ENCODE results near the gene PDCD10. TPM values are rescaled to one million over a fixed set of nuclear protein-coding genes. Genes with fewer than 3 reads are reported as not detected.

The PDCD10 gene
- polyA plus RNA-seq, 1 of the 3 experiments (the other 2 are of a cell fraction): 29.0 TPM

DNA sequence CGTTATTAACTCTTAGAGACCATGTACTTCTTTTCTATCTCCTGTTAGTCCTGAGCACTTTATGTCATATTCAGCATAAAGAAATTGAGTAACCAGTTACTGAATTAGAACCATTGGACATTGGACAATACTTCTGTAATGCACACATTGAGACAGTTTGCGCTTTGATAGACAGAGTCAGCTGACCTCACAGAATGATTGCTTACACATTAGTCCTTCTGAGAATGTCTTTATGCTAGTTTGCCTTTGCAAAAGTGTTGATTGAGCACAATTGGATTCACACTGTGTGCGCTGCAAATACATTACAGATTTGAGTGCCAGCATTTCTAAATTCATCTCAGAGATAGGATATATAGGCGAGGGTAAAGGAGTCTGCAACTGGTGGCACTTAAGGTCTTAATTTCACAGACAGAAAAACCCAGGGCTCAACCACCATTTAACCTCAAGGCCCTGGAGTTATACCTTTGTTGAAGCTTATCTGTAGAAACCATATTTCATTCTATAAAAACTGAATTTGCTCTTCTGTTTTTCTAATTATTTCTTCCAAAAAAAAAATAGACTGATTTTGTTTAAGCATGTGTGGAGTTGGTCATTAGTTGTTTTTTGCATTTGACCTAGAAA is 4.6 kb upstream of the PDCD10 start:
- ChIA-PET CTCF (interaction anchor here (1.4 to 3.8 kb wide), 3 partner anchors 11 to 48 kb away, joined by 3 to 19 read pairs (median 15); no protein-coding TSS in a partner anchor), POLR2A (no interaction called here)

More for the DNA sequence above, 4.6 kb upstream of the PDCD10 start:
- Histone ChIP-seq H2AFZ (ENCODE audit: low read depth) (no peak overlapping the region), H4K20me1 (ENCODE audit: insufficient read depth) (no peaks in the 10 kb centered on the region), H3K79me2 (ENCODE audit: insufficient read depth) (peaks cover 2% of the 10 kb centered on the region; the same call in 1 of the 2 replicates), H3K36me3 (replicated peaks in 1 of 2; ENCODE audit: control insufficient read depth in 1 of 2, insufficient read depth in 2 of 2, low read length in 1 of 2) (no peaks in the 10 kb centered on the region), H3F3A (replicated peaks; ENCODE audit: insufficient read depth) (no peaks in the 10 kb centered on the region), H3K4me2 (no peak overlapping the region), H3K9me3 (no peaks in the 10 kb centered on the region), H3K27ac (ENCODE audit: low read depth in 2 of 2, low read length in 1 of 2) (no peak overlapping the region), H3K27me3 (ENCODE audit: insufficient read depth) (no peaks in the 10 kb centered on the region), H3K4me3 (ENCODE audit: low read depth in 2 of 2, low read length in 1 of 2) (no peak overlapping the region), H3K4me1 (ENCODE audit: control insufficient read depth in 1 of 2, insufficient read depth in 2 of 2, low read depth in 1 of 2, low read length in 1 of 2) (no peaks in the 10 kb centered on the region; a peak in 1 of 4 replicates), H3K9me2 (no peaks in the 10 kb centered on the region), H3K9ac (no peak overlapping the region)
- no peak for DNase-seq
- 94% methylated on average over 4 of the region's 4 CpGs for WGBS (ENCODE audit: low lambda C conversion rate)
- TF ChIP-seq, protein P1, sequence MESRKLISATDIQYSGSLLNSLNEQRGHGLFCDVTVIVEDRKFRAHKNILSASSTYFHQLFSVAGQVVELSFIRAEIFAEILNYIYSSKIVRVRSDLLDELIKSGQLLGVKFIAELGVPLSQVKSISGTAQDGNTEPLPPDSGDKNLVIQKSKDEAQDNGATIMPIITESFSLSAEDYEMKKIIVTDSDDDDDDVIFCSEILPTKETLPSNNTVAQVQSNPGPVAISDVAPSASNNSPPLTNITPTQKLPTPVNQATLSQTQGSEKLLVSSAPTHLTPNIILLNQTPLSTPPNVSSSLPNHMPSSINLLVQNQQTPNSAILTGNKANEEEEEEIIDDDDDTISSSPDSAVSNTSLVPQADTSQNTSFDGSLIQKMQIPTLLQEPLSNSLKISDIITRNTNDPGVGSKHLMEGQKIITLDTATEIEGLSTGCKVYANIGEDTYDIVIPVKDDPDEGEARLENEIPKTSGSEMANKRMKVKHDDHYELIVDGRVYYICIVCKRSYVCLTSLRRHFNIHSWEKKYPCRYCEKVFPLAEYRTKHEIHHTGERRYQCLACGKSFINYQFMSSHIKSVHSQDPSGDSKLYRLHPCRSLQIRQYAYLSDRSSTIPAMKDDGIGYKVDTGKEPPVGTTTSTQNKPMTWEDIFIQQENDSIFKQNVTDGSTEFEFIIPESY (IDR thresholded peaks at IDR 0.05; ENCODE audit: borderline replicate concordance, low read depth): no peak
- TF ChIP-seq RCOR1 (IDR thresholded peaks at IDR 0.05; ENCODE audit: low read length): no peak
- no peak for TF ChIP-seq NFIC (IDR thresholded peaks at IDR 0.05; ENCODE audit: borderline replicate concordance)
- TF ChIP-seq GABPA (IDR thresholded peaks at IDR 0.05; ENCODE audit: low read depth): no peak
- no peak for TF ChIP-seq SIN3A (IDR thresholded peaks at IDR 0.05; ENCODE audit: borderline replicate concordance, low read depth, low read length)
- TF ChIP-seq RFX5 (IDR thresholded peaks at IDR 0.05; ENCODE audit: low read length): no peak
- no peak for TF ChIP-seq TCF12 (IDR thresholded peaks at IDR 0.05)
- TF ChIP-seq CHD2 (IDR thresholded peaks at IDR 0.05; ENCODE audit: low read length, partially characterized antibody): no peak
- no peak for TF ChIP-seq RXRA (IDR thresholded peaks at IDR 0.05; ENCODE audit: borderline replicate concordance, low read depth)
- no peak for TF ChIP-seq FOXM1 (IDR thresholded peaks at IDR 0.05; ENCODE audit: low read depth)
- no peak for TF ChIP-seq EP300 (IDR thresholded peaks at IDR 0.05; ENCODE audit: borderline replicate concordance in 1 of 2, low read depth in 1 of 2, low read length in 1 of 2)
- TF ChIP-seq FOSL2 (IDR thresholded peaks at IDR 0.05; ENCODE audit: borderline replicate concordance, low read depth): no peak
- no peak for TF ChIP-seq GATA2 (CRISPR knock-in tag; IDR thresholded peaks at IDR 0.05)
- no peak for TF ChIP-seq EZH2phosphoT487 (IDR thresholded peaks at IDR 0.05; ENCODE audit: borderline replicate concordance, low read depth)
- no peak for TF ChIP-seq TAF1 (IDR thresholded peaks at IDR 0.05; ENCODE audit: borderline replicate concordance, low read depth, low read length)
- TF ChIP-seq, protein P2, sequence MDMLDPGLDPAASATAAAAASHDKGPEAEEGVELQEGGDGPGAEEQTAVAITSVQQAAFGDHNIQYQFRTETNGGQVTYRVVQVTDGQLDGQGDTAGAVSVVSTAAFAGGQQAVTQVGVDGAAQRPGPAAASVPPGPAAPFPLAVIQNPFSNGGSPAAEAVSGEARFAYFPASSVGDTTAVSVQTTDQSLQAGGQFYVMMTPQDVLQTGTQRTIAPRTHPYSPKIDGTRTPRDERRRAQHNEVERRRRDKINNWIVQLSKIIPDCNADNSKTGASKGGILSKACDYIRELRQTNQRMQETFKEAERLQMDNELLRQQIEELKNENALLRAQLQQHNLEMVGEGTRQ (IDR thresholded peaks at IDR 0.05; ENCODE audit: borderline replicate concordance, low read depth, low read length): no peak
- TF ChIP-seq, protein P3, sequence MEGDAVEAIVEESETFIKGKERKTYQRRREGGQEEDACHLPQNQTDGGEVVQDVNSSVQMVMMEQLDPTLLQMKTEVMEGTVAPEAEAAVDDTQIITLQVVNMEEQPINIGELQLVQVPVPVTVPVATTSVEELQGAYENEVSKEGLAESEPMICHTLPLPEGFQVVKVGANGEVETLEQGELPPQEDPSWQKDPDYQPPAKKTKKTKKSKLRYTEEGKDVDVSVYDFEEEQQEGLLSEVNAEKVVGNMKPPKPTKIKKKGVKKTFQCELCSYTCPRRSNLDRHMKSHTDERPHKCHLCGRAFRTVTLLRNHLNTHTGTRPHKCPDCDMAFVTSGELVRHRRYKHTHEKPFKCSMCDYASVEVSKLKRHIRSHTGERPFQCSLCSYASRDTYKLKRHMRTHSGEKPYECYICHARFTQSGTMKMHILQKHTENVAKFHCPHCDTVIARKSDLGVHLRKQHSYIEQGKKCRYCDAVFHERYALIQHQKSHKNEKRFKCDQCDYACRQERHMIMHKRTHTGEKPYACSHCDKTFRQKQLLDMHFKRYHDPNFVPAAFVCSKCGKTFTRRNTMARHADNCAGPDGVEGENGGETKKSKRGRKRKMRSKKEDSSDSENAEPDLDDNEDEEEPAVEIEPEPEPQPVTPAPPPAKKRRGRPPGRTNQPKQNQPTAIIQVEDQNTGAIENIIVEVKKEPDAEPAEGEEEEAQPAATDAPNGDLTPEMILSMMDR (IDR thresholded peaks at IDR 0.05): no peak
- TF ChIP-seq, protein P4, sequence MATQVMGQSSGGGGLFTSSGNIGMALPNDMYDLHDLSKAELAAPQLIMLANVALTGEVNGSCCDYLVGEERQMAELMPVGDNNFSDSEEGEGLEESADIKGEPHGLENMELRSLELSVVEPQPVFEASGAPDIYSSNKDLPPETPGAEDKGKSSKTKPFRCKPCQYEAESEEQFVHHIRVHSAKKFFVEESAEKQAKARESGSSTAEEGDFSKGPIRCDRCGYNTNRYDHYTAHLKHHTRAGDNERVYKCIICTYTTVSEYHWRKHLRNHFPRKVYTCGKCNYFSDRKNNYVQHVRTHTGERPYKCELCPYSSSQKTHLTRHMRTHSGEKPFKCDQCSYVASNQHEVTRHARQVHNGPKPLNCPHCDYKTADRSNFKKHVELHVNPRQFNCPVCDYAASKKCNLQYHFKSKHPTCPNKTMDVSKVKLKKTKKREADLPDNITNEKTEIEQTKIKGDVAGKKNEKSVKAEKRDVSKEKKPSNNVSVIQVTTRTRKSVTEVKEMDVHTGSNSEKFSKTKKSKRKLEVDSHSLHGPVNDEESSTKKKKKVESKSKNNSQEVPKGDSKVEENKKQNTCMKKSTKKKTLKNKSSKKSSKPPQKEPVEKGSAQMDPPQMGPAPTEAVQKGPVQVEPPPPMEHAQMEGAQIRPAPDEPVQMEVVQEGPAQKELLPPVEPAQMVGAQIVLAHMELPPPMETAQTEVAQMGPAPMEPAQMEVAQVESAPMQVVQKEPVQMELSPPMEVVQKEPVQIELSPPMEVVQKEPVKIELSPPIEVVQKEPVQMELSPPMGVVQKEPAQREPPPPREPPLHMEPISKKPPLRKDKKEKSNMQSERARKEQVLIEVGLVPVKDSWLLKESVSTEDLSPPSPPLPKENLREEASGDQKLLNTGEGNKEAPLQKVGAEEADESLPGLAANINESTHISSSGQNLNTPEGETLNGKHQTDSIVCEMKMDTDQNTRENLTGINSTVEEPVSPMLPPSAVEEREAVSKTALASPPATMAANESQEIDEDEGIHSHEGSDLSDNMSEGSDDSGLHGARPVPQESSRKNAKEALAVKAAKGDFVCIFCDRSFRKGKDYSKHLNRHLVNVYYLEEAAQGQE (IDR thresholded peaks at IDR 0.05; ENCODE audit: low read depth, low read length): no peak
